ENCODE measurements around the gene BMP3. TPM values are rescaled to one million over a fixed set of nuclear protein-coding genes. Genes with fewer than 3 reads are reported as not detected.

The BMP3 gene
- total RNA-seq, 1 experiment from 2014 or later = 1.8 TPM

GRCh38 chr4:81085291-81085690, 54.8 kb downstream of the BMP3 start:
- ATAC-seq (no peak), DNase-seq (no peak)
- Histone ChIP-seq H3K4me1 (ENCODE audit: insufficient read depth, low read length) (no peaks in the 10 kb centered on the region), H3K4me2 (ENCODE audit: low read length) (no peak overlapping the region), H3K36me3 (ENCODE audit: low read depth, low read length) (no peaks in the 10 kb centered on the region), H2AFZ (ENCODE audit: low read length) (no peak overlapping the region), H3K9me3 (ENCODE audit: low read length) (no peaks in the 10 kb centered on the region), H4K20me1 (ENCODE audit: low read length) (no peaks in the 10 kb centered on the region), H3K79me2 (ENCODE audit: low read length) (no peaks in the 10 kb centered on the region), H3K9ac (ENCODE audit: low read length) (no peak overlapping the region), H3F3A (ENCODE audit: low read length, unreplicated experiment) (no peaks in the 10 kb centered on the region), H3K27me3 (ENCODE audit: low read length) (no peaks in the 10 kb centered on the region), H3K27ac (ENCODE audit: low read length) (no peak overlapping the region), H3K4me3 (ENCODE audit: low read length) (no peak overlapping the region), H3K9me2 (replicated peaks; ENCODE audit: low read length) (no peaks in the 10 kb centered on the region)
- no peak for TF ChIP-seq EZH2 (IDR thresholded peaks at IDR 0.05; ENCODE audit: low read length, unreplicated experiment)
- no peak for TF ChIP-seq CTCF (conservative IDR thresholded peaks at IDR 0.05; ENCODE audit: low read depth, low read length)
- TF ChIP-seq EZH2phosphoT487 (IDR thresholded peaks at IDR 0.05; ENCODE audit: borderline replicate concordance, low read length) = no peak
- no TSS peak for BruUV-seq (replicated peaks)
- intact Hi-C loops (cut with micrococcal nuclease) = loop anchor here (2.0 kb wide), 1 partner anchor 52 kb away; no protein-coding TSS in a partner anchor
- ChIA-PET POLR2A (ENCODE audit: unreplicated experiment) (no interaction called here), CTCF (interaction anchor here (1.2 kb wide), 1 partner anchor 267 kb away, joined by 3 read pairs; no protein-coding TSS in a partner anchor)

GRCh38 chr4:81085979-81086378, 55.5 kb downstream of the BMP3 start:
- TF ChIP-seq EZH2 (IDR thresholded peaks at IDR 0.05; ENCODE audit: low read length, unreplicated experiment) (no peak), EZH2phosphoT487 (IDR thresholded peaks at IDR 0.05; ENCODE audit: borderline replicate concordance, low read length) (no peak), CTCF (conservative IDR thresholded peaks at IDR 0.05; ENCODE audit: low read depth, low read length) (no peak)
- Histone ChIP-seq H3K4me3 (ENCODE audit: low read length) (no peak overlapping the region), H3K4me1 (ENCODE audit: insufficient read depth, low read length) (no peaks in the 10 kb centered on the region), H3K27ac (ENCODE audit: low read length) (no peak overlapping the region), H3K9me3 (ENCODE audit: low read length) (no peaks in the 10 kb centered on the region), H3K79me2 (ENCODE audit: low read length) (no peaks in the 10 kb centered on the region), H3K9ac (ENCODE audit: low read length) (no peak overlapping the region), H3K4me2 (ENCODE audit: low read length) (no peak overlapping the region), H3K9me2 (replicated peaks; ENCODE audit: low read length) (no peaks in the 10 kb centered on the region), H3K36me3 (ENCODE audit: low read depth, low read length) (no peaks in the 10 kb centered on the region), H3F3A (ENCODE audit: low read length, unreplicated experiment) (no peaks in the 10 kb centered on the region), H4K20me1 (ENCODE audit: low read length) (no peaks in the 10 kb centered on the region), H3K27me3 (ENCODE audit: low read length) (no peaks in the 10 kb centered on the region), H2AFZ (ENCODE audit: low read length) (no peak overlapping the region)
- DNase-seq (no peak), ATAC-seq (no peak)
- no TSS peak for BruUV-seq (replicated peaks)
- intact Hi-C loops (cut with micrococcal nuclease) = loop anchor here (2.0 kb wide), 1 partner anchor 51 kb away; no protein-coding TSS in a partner anchor
- POLR2A ChIA-PET (ENCODE audit: unreplicated experiment) = no interaction called here
- CTCF ChIA-PET = interaction anchor here (1.2 kb wide), 1 partner anchor 266 kb away, joined by 3 read pairs; no protein-coding TSS in a partner anchor

GRCh38 chr4:81093720-81094401, 63.4 kb downstream of the BMP3 start:
- no peak for TF ChIP-seq CTCF (conservative IDR thresholded peaks at IDR 0.05; ENCODE audit: low read depth, low read length)
- ATAC-seq = no peak
- H4K20me1 ChIP-seq (ENCODE audit: low read length) = no peaks in the 10 kb centered on the region
- no peak overlapping the region for H3K27ac ChIP-seq (ENCODE audit: low read length)
- no peak overlapping the region for H3K9ac ChIP-seq (ENCODE audit: low read length)
- H3K4me3 ChIP-seq (ENCODE audit: low read length) = no peak overlapping the region
- no peaks in the 10 kb centered on the region for H3K27me3 ChIP-seq (ENCODE audit: low read length)
- no peaks in the 10 kb centered on the region for H3K4me1 ChIP-seq (ENCODE audit: insufficient read depth, low read length)
- H3K9me3 ChIP-seq (ENCODE audit: low read length) = no peaks in the 10 kb centered on the region
- CTCF ChIA-PET = no interaction called here
- DNase-seq = no peak
- no peaks in the 10 kb centered on the region for H3F3A ChIP-seq (ENCODE audit: low read length, unreplicated experiment)
- intact Hi-C loops (cut with micrococcal nuclease) = no loop called here
- POLR2A ChIA-PET (ENCODE audit: unreplicated experiment) = no interaction called here
- no TSS peak for BruUV-seq (replicated peaks)
- no peaks in the 10 kb centered on the region for H3K36me3 ChIP-seq (ENCODE audit: low read depth, low read length)
- no peak overlapping the region for H2AFZ ChIP-seq (ENCODE audit: low read length)
- H3K4me2 ChIP-seq (ENCODE audit: low read length) = no peak overlapping the region
- no peaks in the 10 kb centered on the region for H3K79me2 ChIP-seq (ENCODE audit: low read length)
- H3K9me2 ChIP-seq (replicated peaks; ENCODE audit: low read length) = no peaks in the 10 kb centered on the region
